GM21619 (cell line): Measurements from ENCODE around the gene P2RX6.
"Not testable (repeated sequence)": the region's sequence is repeated elsewhere in the genome, so short reads cannot be mapped to it uniquely, and the experiment has no call there.

Experiments used
- ATAC-seq: cut with Tn5 transposase; IDR thresholded peaks from one replicate; pipeline ENCODE4 v1.9.1; 2021; ENCODE audit not compliant: unreplicated experiment

The P2RX6 gene

GRCh38 chr22:21071796-21072195, 56.8 kb downstream of the P2RX6 start:
- ATAC-seq = not testable (repeated sequence)

DNA sequence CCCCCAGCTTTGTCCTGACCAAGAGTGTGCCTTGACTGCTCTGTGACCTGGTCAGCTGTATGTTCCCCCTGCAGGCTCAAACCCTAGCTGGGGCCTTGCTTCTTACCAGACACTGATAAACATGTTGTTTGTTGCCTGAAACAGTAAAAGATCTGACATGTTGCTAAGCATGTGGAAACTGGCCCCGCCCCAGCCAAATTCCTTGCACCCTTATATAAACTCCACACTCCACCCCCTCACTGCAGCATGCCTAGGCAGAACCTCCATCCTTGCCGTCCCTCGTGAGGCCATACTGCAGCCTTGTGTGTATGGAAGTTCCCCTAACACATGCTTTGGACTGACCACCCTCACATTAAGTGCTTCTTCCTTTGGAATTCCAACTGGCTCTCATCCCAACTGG, 58.1 kb downstream of the P2RX6 start:
- no peak for ATAC-seq

DNA sequence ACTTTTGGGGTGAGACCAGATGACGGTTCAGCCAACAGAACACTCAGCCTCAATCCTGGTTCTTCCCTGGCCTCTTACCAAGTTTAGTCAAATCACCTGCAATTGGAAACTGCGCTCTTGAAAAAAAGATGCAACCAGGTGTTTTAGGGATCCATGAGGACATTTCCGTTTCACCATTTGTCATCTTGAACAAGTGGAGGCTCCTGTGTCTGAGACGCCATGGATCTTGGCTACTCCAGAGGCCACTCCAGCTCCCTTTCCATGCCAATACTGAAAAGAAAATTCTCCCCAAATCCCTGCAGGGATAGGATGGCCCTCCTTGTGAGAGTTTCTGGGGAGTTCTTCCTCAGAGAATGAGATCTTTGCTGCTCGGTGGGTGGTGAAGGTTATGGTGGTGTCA, 58.5 kb downstream of the P2RX6 start:
- no peak for ATAC-seq

- no peak for ATAC-seq
Observed at GRCh38 chr22:21074102-21074715, 59.2 kb downstream of the P2RX6 start.

DNA sequence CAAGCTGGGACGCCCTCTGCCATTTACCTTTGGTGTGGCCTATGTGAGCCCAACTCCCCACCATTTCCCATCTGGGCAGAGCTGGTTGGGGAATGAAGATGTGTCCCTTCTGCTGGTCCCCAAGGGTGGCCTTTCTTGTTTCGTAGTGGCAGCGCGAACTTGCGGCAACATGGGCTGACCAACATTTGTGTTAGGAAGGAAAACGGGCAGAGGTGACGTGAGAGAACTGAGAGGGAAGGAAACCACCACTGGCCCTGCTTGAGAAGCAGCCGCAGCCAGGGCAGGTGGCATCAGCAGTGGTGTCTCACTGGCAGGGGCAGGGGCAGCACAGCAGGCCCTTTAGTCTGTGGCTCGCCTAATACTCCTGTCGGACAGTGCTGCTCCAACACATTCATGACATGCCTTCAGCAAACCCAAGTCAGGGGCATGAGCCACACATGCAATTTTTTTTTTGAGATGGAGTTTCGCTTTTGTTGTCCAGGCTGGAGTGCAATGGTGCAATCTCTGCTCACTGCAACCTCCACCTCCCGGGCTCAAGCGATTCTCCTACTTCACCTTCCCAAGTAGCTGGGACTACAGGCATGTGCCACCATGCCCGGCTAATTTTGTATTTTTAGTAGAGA, 60.7 kb downstream of the P2RX6 start:
- ATAC-seq = no peak

DNA sequence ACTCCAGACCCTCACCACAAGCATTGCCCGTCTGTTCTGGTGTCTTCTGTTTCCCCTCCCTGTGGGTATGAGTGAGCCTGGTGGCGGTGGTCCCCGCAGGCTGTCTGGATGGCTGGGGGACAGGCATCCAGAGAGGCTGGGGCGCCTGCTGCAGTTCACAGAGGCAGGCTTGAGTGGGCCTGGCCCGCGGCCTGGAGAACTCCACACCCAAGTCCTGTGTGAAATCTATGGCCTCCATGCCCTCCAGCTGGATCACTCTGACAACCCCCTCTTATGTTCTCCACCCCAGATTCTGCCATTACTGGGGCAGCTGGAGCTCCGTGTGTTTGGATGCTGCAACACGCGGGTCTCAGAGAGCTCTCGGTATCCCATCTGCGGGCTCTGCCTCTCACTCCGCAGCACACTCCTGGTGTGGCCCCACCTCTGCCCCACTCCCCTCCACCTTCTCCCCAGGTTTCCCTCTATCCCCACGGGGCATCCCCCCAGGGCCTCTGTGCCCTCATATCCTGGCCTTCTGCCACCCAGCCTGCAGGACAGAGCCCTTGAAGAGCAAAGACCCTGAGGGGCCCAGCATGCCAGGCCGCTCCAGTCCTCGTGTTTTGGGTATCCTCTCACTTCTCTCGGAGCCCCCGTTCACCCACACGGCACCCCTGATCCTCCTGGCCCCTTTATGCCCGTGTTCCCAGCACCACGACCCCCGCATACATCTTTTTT, 62.1 kb downstream of the P2RX6 start:
- no peak for ATAC-seq
